Mammary epithelial cell (primary cell): ENCODE measurements around the gene CD82.

Experiments used
- CTCF ChIP-seq, 2 donors: IDR thresholded peaks in 1 of 2; conservative IDR thresholded peaks in 1 of 2; 2 replicates each; pipeline ENCODE4 v1.5.1; 2011 to 2012; ENCODE audit warnings: inconsistent platforms in 2 of 2, low read length in 2 of 2, mild to moderate bottlenecking in 2 of 2, control low read depth in 1 of 2, low read depth in 1 of 2; ENCODE audit not compliant: insufficient read depth in 1 of 2; ENCODE audit errors: extremely low read depth in 1 of 2
- EZH2 ChIP-seq: IDR thresholded peaks from 2 replicates; pipeline ENCODE4 v1.6.1; 2012; ENCODE audit warnings: low read length, inconsistent platforms, borderline replicate concordance

GRCh38 chr11:44607987-44608386, 42.5 kb downstream of the CD82 start:
- TF ChIP-seq CTCF (conservative IDR thresholded peaks at IDR 0.05 in 1 of 2, IDR thresholded peaks at IDR 0.05 in 1 of 2; ENCODE audit: extremely low read depth in 1 of 2, insufficient read depth in 1 of 2, low read depth in 1 of 2, low read length in 2 of 2) (no peak), EZH2 (no peak)
